ENCODE measurements around the gene UBE2L6. TPM values are rescaled to one million over a fixed set of nuclear protein-coding genes. Genes with fewer than 3 reads are reported as not detected.
A peak's percentile ranks its signal among the peaks of the same experiment; 100 is the strongest.
"Not testable (repeated sequence)": the region's sequence is repeated elsewhere in the genome, so short reads cannot be mapped to it uniquely, and the experiment has no call there.

UBE2L6 gene
- polyA plus RNA-seq, 1 experiment: 63.8 TPM

DNA sequence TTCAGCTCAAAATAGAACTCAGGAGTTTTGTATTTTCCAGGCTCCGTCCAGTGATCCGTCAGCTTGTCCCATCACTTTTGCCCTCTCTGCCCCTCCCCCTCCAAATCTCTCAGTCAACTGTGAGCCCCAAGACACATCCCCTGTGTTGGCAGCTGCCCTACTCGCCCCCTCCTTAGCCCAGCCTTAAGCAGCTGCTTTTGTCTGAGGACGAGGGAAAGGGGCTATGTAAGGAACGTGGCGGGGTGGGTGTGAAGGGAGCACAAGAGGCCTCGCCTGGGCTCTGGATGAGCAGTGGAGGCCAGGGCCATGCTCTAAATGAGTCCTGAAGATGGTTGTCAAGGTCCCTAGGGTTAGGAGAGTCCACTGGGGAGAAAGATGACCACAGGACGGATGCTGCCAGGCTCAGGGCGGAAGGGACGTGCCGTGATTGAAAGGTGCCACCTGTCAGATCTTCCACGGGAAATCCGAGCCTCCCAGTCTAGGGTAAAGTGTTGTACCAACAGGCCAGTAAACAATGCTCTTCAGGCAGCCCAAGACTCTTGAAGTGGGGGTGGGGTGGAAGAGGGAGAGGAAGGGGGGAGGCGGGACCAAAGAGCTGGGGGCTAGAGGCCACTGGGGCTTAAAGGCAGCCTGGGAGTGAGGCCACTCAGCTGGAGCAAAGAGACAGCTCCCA lies 30.4 kb downstream of the UBE2L6 start, which contains the start of gene SMTNL1:
Gene SMTNL1 (plus strand): TSS at position 649 of the 673 bp plus-strand sequence. CDS start 5,048 bp downstream, outside the sequence.
- Histone ChIP-seq H3K4me3 (ENCODE audit: low read depth, low read length) (no peak within 1 kb of the TSS), H3K27me3 (ENCODE audit: control insufficient read depth, insufficient read depth, low read length) (peaks cover 25% of the 10 kb centered on the region), H3K27ac (ENCODE audit: low read depth, low read length) (no peak within 1 kb of the TSS), H3K9me3 (ENCODE audit: control insufficient read depth, insufficient read depth, low read length) (no peaks in the 10 kb centered on the region)
- ChIA-PET POLR2A (no interaction called here), CTCF (interaction anchor here (1.4 kb wide), 1 partner anchor 44 kb away, joined by 3 read pairs; no protein-coding TSS in a partner anchor)
- TF ChIP-seq, protein P1, sequence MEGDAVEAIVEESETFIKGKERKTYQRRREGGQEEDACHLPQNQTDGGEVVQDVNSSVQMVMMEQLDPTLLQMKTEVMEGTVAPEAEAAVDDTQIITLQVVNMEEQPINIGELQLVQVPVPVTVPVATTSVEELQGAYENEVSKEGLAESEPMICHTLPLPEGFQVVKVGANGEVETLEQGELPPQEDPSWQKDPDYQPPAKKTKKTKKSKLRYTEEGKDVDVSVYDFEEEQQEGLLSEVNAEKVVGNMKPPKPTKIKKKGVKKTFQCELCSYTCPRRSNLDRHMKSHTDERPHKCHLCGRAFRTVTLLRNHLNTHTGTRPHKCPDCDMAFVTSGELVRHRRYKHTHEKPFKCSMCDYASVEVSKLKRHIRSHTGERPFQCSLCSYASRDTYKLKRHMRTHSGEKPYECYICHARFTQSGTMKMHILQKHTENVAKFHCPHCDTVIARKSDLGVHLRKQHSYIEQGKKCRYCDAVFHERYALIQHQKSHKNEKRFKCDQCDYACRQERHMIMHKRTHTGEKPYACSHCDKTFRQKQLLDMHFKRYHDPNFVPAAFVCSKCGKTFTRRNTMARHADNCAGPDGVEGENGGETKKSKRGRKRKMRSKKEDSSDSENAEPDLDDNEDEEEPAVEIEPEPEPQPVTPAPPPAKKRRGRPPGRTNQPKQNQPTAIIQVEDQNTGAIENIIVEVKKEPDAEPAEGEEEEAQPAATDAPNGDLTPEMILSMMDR (IDR thresholded peaks at IDR 0.05; ENCODE audit: low read depth, low read length): no peak
- DNase-seq (ENCODE audit: low read depth, low spot score): no peak

DNA sequence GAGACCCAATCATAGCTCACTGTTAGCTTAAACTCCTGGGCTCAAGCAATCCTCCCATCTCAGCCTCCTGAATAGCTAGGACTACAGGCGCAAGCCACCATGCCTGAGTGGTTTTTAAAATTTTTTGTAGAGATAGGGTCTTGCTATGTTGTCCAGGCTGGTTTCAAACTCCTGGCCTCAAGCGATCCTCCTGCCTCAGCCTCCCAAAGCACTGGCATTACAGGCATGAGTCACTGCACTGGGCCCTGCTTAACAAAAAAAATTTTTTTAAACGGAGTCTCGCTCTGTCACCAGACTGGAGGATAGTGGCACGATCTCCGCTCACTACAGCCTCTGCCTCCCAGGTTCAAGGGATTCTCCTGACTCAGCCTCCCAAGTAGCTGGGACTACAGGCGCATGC lies 33.0 kb downstream of the UBE2L6 start:
- H3K27ac ChIP-seq (ENCODE audit: low read depth, low read length); DNase-seq (ENCODE audit: low read depth, low spot score); H3K4me3 ChIP-seq (ENCODE audit: low read depth, low read length); H3K9me3 ChIP-seq (ENCODE audit: control insufficient read depth, insufficient read depth, low read length); POLR2A ChIA-PET: not testable (repeated sequence)
- H3K27me3 ChIP-seq (ENCODE audit: control insufficient read depth, insufficient read depth, low read length): peaks cover 23% of the 10 kb centered on the region
- CTCF ChIA-PET: interaction anchor here (1.1 to 1.9 kb wide), 3 partner anchors 41 to 106 kb away, joined by 5 to 9 read pairs (median 8); no protein-coding TSS in a partner anchor

DNA sequence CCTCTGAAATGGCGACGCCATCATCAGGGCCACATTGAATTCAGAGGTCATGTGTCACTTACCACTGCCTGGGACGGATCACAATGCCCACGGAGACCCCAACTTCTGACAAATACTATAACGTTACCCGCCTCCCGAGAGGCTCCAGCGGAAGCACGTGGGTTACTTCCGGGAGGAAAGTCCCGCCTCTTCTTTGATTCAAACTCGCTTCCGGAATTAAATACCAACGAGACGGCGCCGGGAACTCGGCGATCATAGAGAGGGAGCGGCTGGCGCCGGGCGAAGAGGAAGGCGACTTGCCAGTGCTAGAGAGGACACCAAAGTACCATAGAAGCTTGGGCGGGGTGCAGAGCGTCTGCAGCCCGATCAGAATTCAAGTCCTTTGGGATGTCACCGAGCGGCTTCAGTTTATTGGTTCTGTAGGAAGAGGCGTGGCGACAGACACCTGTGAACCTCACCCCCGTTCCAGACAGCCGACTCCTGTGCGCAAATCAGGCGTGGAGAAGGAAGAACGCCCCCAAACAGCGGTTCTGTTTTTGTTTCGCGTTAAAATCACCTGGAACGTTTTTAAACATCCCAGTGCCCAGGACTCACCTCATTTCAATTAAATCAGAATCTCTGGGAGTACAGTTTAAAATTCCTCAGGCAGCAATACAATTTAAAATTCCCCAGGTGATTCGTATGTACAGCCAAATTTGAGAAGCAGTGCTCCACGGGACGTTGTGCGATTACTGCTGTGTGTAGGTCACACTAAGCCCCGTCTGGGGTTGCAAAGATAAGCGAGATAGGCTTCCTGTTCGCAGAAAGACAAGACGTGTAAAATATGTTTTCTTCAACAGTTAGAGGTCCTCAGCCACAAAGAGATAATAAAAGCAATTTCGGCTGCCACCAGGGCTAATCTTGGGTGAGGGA lies 36.6 kb downstream of the UBE2L6 start, which contains the start of gene TIMM10:
Gene TIMM10 (minus strand): TSS at position 159 of the 912 bp plus-strand sequence. CDS start 565 bp downstream, outside the sequence.
- peak; percentile 86 for DNase-seq (ENCODE audit: low read depth, low spot score)
- POLR2A ChIA-PET: interaction anchor here (0.5 to 0.7 kb wide), 2 partner anchors 111 to 208 kb away, joined by 3 to 4 read pairs; no protein-coding TSS in a partner anchor
- TF ChIP-seq, protein P1 (IDR thresholded peaks at IDR 0.05; ENCODE audit: low read depth, low read length): no peak
- no peaks in the 10 kb centered on the region for H3K9me3 ChIP-seq (ENCODE audit: control insufficient read depth, insufficient read depth, low read length)
- H3K4me3 ChIP-seq (ENCODE audit: low read depth, low read length): peak within 1 kb of the TSS; percentile 99
- H3K27me3 ChIP-seq (ENCODE audit: control insufficient read depth, insufficient read depth, low read length): peaks cover 5% of the 10 kb centered on the region
- no peak within 1 kb of the TSS for H3K27ac ChIP-seq (ENCODE audit: low read depth, low read length)
- CTCF ChIA-PET: interaction anchor here (1.0 to 7.6 kb wide), 8 partner anchors 38 to 993 kb away, joined by 4 to 215 read pairs (median 6); partner anchors contain the start of gene RTN4RL2

DNA sequence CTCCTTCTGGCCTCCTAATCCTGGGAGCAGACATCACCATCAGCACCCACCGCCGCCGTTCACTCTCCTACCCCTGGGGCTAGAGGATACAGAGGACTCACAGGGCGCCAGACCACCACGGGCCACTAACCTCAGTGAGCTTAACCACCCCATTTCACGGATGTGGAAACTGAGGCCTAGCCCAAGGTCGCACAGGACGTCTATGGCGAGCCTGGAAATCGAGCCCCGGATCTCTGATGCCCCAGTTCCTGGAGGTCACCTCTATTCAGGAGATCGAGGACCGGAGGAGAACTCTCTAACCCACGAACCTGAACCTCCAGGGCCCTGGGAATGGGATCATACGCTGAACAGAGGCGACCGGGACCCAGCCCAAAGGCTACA lies 37.3 kb downstream of the UBE2L6 start:
- Histone ChIP-seq H3K4me3 (ENCODE audit: low read depth, low read length) (peak overlapping the region; percentile 99), H3K9me3 (ENCODE audit: control insufficient read depth, insufficient read depth, low read length) (no peaks in the 10 kb centered on the region), H3K27me3 (ENCODE audit: control insufficient read depth, insufficient read depth, low read length) (peaks cover 1% of the 10 kb centered on the region), H3K27ac (ENCODE audit: low read depth, low read length) (no peak overlapping the region)
- TF ChIP-seq, protein P1 (IDR thresholded peaks at IDR 0.05; ENCODE audit: low read depth, low read length): no peak
- ChIA-PET CTCF (interaction anchor here (1.2 to 7.6 kb wide), 4 partner anchors 37 to 112 kb away, joined by 4 to 215 read pairs (median 102); partner anchors contain the start of gene RTN4RL2), POLR2A (interaction anchor here (0.5 kb wide), 1 partner anchor 208 kb away, joined by 4 read pairs; no protein-coding TSS in a partner anchor)
- DNase-seq (ENCODE audit: low read depth, low spot score): no peak

DNA sequence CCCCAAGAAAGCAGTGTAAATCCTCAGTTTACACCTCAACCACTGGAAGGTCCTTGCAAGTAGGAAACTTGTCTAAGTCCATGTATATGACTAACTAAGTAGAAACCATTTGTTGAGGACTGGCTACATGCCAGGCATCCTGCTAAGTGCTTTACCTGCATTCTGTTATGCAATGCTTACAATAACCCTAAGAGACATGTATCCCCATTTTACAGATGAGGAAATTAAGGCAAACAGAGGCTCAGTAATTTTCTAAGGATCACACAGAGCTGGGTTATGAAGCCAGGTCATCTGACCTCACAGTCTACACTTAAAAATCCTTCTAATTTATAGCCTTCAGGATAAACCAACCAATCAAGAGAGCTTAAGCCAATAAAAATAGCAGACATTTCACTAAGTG lies 38.5 kb downstream of the UBE2L6 start:
- H3K4me3 ChIP-seq (ENCODE audit: low read depth, low read length): no peak overlapping the region
- H3K27me3 ChIP-seq (ENCODE audit: control insufficient read depth, insufficient read depth, low read length): no peaks in the 10 kb centered on the region
- ChIA-PET CTCF (interaction anchor here (0.9 to 7.6 kb wide), 8 partner anchors 36 to 183 kb away, joined by 3 to 215 read pairs (median 34); partner anchors contain the start of gene UBE2L6), POLR2A (no interaction called here)
- no peaks in the 10 kb centered on the region for H3K9me3 ChIP-seq (ENCODE audit: control insufficient read depth, insufficient read depth, low read length)
- DNase-seq (ENCODE audit: low read depth, low spot score): no peak
- H3K27ac ChIP-seq (ENCODE audit: low read depth, low read length): no peak overlapping the region
- TF ChIP-seq, protein P1 (IDR thresholded peaks at IDR 0.05; ENCODE audit: low read depth, low read length): no peak
